HG02642 (cell line): ENCODE results near the gene STIMATE.

Experiments used
- ATAC-seq: cut with Tn5 transposase; IDR thresholded peaks from one replicate; pipeline ENCODE4 v1.9.1; 2021; ENCODE audit warnings: mild to moderate bottlenecking; ENCODE audit not compliant: unreplicated experiment, poor library complexity

Gene STIMATE

DNA sequence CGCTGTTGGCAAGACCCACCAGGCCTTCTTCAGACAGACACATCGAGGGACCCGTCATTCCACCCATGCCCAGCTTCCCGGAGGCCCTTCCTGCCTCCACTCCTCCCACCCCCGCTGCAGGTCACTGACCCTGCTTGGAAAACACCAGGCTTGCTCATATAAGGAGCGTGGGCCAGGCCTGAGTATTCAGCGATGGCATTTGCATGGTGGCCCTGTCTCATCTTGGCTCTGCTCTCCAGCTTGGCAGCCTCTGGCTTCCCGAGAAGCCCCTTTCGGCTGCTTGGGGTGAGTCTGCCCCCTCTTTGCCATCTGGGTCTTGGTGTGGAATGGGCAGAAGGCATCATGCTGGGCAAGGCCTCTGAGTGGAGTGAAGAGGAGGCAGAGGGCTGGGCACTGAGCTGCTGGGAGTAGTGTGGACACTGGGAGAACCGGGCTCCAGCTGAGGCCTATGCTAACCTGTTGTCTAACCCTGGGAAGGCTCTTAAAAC lies 102.7 kb downstream of the STIMATE start, which contains the start of gene ITIH3:
ITIH3 (plus strand) TSS at position 185 of the 488 bp plus-strand sequence; CDS start at position 193, 8 bp downstream.
- ATAC-seq: no peak

DNA sequence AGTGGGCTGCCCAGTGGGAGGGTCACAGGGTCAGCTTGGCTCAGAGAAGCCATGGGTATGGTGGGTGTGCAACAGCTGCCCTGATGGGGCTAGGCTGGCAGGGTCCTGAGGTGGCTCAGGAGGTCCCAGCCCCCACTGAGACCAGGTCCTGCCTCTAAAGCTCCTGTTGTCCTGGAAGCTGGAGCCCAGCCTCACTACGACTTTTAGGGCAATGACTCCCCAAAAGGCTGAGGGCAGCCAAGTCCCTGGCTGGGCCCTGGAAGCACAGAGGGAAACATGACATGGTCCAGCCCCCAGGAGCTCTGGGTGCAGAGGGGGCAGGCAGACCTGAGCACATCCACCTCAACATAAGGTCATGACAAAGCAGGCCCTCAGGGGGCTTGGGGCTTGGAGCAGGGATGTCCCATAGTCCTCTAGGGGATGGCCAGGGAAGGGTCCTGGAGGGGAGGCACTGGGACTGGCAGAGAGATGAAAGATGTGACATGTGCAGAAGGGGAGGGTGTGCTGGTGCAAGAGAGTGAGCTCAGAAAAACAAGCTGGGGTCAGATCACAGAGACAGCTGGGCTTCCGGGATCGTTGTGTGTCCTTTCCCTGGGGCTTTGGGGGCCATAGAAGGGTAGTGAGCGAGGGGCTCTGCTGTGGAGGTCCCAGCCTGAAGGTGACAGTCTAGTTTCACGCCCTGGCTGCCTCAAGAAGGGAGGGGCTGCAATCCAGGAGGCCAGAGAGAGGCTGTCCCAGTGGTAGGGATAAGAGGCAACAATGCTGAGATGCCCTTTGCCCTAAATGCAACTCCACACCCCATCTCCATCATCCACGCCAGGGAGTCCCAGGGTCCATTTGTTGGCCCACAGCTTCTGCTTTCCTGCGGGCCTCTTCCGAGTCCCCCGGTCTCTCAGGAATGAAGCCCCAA lies 103.4 kb downstream of the STIMATE start:
- ATAC-seq: no peak

DNA sequence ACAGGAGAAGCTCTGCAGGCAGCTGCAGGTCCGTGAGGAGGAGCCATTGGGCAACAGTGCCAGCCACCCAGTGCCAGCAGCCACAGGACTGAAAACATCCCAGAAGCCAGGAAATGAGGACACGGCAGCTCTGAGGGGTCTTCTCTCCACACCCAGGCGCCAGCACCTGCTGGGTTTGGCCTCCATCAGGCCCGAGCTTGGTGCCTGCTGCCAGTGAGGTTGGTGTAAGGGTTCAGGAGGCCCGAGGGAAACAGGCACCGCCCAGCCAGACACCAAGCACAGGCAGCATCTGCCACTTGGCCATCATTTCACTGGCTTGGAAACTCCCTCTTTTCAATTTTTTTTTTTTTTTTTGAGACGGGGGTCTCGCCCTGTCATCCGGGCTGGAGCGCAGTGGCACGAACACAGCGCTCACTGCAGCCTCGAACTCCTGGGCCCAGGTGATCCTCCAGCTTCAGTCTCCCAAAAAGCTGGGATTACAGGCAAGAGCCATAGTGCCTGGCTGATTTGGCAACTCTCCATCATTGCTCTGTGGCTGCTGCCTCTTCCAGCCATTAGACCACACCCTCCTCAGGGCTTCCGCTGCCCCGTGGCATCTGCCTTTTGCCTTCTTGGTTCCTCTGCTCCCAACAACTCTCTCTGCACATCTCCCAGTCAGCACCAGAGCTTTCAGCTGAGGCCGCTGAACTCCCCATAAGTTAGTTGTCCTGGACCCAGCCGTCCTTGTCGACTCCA lies 104.2 kb downstream of the STIMATE start:
- no peak for ATAC-seq

DNA sequence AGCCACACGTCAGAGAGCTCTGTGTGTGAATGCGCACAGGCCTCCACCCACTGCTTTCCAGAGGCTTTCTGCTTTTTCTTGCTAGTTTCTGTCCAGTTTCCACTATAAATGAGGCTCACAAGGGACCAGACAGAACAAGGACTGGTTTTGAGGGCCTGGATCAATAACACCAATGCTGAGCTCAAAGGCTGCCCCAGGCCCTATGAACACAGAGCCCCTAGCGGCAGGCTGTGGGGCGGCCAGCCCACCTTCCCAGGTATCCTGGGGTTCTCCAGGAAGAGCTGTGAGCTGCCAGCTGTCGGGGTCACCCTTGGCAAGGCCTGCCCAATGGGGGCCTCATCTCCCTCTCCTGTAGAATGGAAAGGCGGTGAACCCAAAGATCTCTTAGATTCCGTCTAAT lies 104.9 kb downstream of the STIMATE start:
- no peak for ATAC-seq

DNA sequence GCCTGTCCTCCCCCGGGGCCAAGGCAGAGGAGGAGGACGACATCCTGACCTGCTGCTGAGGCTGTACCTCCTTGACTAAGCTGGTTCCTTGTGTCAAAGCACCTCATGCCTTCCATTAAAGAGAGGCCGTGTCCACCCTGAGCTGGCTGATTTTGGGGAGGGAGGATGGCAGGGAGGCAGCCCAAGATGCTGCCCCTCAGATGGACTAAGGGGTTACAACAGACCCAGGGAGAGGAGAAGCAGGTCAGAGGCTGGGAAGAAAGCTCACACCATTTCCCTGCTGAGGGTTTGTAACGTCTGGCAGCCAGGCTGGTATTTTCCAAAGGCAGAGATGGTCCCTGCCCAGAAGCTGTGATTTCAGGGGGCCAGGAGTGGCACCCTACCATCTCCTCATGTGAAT lies 105.4 kb downstream of the STIMATE start:
- no peak for ATAC-seq

DNA sequence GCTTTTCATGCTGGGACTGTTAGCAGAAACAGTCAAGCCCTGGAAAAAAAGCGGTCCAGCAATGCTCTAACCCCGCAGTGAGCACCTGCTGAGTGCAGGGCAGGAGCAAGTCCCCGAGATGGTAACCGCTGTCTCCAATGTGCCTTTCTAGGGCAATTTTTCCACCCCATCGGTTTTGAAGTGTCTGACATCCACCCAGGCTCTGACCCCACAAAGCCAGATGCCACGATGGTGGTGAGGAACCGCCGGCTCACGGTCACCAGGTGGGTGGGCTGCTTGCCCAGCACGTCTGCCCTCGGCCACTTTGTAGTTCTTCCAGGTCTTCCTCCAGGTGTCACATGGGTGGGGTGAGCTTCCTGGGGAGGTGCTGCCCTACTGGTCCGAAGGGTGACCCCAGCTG lies 106.0 kb downstream of the STIMATE start:
- no peak for ATAC-seq

DNA sequence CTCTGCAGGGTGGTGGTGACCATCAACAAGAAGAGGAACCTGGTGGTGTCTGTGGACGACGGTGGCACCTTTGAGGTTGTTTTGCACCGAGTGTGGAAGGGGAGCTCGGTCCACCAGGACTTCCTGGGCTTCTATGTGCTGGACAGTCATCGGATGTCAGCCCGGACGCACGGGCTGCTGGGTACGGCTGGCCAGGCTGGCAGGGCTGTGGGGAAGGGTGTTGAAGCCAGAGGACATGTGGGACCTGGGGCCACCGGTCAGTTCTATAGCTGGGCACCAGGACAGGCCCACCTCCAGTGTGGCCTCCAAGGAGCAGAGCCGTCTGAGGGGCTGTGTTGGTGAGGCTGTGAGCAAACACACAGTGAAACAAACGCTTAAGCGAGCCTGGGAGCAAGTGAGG lies 106.6 kb downstream of the STIMATE start:
- no peak for ATAC-seq

DNA sequence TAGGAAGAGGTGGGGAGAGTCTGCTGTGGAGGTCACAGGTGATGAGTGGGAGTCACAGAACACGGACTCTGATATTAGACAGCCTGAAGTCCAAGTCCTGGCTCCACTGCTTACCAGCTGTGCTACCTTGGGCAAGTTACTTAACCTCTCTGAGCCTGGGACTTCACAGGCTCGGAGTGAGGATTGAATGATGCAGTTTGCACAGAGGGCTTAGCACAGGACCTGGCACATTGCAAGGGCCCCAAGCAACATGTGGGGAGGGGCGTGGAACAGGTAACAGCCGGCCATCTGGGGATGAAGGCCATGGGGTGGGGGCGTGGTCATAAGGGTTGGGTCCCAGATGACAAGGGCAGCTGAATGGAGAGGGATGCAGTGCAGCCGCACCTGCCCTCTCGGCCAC lies 107.0 kb downstream of the STIMATE start:
- no peak for ATAC-seq

DNA sequence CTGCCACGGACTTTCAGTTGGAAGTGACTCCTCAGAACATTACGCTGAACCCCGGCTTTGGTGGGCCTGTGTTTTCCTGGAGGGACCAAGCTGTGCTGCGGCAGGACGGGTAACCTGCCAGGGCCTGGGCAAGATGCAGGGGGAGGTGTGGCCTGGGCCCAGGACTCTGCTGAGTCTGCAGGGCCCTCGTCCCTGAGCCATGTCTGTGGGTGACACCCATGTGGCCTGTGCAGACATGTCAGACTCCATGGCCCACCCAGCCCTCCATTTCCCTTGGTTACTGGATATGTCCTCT lies 107.7 kb downstream of the STIMATE start:
- ATAC-seq: no peak

DNA sequence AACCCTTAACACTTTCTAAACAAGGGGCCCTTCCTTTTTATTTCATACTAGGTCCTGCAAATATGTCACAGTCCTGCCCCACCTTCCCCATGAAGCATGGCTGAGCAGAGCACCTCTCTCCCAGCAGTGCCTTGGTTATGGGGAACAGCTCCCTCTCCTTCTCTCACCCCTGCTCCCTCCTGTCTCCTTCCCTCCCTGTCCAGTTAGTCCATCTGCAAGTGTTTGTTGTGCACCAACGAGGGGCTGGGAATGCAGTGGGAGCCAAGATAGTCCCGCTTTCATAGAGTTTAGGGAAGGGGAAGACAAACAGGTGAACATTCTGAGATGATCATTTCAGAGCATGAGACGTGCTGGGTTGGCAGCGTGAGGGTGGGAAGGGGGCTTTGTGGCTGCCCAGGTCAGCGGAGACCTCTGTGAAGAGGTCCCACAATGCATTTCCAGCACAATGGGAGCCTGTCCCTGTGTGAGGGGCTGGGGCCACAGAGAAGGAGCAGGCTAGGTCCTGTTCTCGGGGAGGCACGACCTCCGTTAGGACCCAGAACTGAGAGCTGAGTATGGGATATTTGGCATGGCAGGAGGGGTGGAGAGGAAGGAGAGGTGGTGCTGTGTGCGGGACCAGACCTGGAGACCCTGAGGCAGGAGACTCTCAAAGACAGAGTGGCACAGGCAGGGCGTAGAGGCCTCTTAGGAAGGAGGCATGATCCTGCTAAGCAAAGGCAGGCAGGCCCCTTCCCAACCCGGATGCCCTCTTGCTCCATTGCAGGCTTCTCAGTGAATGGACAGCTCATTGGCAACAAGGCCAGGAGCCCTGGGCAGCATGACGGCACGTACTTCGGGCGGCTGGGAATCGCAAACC lies 108.2 kb downstream of the STIMATE start:
- no peak for ATAC-seq

DNA sequence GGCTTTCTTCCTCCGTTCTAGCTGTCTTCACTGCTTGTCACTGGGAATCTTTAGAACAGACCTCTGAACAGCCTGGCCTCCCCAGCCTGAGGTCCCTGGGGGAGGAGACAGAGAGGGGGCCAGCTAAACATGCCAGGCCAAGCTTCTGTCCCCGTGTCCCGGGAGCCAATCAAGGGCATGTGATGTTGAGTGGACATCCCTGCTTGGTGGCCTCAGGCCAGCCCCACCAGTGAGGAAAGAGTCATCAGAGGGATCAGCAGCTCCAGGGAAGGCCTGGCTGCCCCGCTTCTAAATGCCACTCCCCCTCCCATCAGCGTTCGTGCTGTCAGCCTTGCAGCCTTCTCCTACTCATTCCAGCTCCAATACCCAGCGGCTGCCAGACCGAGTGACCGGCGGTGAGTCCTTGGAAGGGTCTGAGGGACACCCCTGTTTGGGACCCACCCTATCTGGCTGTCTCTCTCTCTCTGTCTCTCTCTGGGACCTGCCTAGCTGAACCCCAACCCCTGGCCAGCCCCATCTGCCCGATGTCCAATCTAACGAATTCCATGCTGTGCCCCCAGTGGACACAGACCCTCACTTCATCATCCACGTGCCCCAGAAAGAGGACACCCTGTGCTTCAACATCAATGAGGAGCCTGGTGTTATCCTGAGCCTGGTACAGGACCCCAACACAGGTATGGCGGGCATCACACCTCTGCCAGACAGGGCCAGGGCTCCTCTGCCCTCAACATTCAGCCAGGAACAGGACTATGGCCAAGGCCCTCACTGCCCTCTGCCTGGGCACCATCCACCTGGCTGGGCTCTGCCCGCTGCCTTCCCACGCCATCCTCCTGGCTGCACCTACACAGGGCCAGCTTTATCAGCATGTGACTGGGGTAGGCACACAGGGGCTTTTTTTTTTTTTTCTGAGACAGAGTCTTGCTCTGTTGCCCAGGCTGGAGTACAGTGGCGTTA lies 109.4 kb downstream of the STIMATE start:
- ATAC-seq: no peak

DNA sequence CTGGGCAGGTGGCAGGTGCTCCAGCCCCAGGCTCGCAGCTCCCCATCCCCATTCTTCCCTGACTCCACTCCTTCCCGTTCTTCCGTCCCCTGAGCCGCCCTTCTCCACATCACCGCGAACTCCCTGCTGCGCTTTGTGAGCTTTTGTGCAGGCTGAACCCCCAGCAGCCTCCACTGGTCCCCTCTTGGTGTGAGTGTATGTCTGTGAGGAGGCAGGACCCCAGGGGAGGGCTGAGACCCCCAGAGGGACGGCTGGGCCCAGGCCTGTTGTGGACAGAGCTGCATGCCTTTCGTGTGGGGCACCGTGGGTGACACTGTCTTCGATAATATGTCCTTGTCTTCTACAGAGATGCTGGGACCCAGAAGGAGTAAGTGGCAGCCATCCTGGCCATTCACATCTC lies 110.1 kb downstream of the STIMATE start:
- ATAC-seq: no peak
